ENCODE results near the gene PDIA6.

PDIA6 gene

GRCh38 chr2:10786240-10786982, 26.2 kb downstream of the PDIA6 start:
- H3K79me2 ChIP-seq (ENCODE audit: low read length) = peaks cover 38% of the 10 kb centered on the region
- no peak overlapping the region for H3K27ac ChIP-seq (ENCODE audit: low read length)
- no peak overlapping the region for H2AFZ ChIP-seq (ENCODE audit: low read depth, low read length)
- no peak overlapping the region for H3K4me2 ChIP-seq (ENCODE audit: low read length)
- H3K36me3 ChIP-seq (replicated peaks; ENCODE audit: low read depth, low read length) = peaks cover 82% of the 10 kb centered on the region
- TF ChIP-seq, protein P1, sequence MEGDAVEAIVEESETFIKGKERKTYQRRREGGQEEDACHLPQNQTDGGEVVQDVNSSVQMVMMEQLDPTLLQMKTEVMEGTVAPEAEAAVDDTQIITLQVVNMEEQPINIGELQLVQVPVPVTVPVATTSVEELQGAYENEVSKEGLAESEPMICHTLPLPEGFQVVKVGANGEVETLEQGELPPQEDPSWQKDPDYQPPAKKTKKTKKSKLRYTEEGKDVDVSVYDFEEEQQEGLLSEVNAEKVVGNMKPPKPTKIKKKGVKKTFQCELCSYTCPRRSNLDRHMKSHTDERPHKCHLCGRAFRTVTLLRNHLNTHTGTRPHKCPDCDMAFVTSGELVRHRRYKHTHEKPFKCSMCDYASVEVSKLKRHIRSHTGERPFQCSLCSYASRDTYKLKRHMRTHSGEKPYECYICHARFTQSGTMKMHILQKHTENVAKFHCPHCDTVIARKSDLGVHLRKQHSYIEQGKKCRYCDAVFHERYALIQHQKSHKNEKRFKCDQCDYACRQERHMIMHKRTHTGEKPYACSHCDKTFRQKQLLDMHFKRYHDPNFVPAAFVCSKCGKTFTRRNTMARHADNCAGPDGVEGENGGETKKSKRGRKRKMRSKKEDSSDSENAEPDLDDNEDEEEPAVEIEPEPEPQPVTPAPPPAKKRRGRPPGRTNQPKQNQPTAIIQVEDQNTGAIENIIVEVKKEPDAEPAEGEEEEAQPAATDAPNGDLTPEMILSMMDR (IDR thresholded peaks at IDR 0.05; ENCODE audit: low read depth, low read length) = no peak
- TF ChIP-seq EZH2phosphoT487 (IDR thresholded peaks at IDR 0.05; ENCODE audit: low read depth) = no peak
- no peak overlapping the region for H3K9ac ChIP-seq (ENCODE audit: low read length)
- peaks cover 38% of the 10 kb centered on the region for H4K20me1 ChIP-seq (ENCODE audit: insufficient read depth, low read length)
- no peaks in the 10 kb centered on the region for H3K27me3 ChIP-seq (ENCODE audit: low read depth, low read length)
- H3K4me3 ChIP-seq (ENCODE audit: low read length) = no peak overlapping the region
- no peaks in the 10 kb centered on the region for H3K9me3 ChIP-seq (ENCODE audit: insufficient read depth, low read length)
- H3K4me1 ChIP-seq (ENCODE audit: low read length) = peaks cover 11% of the 10 kb centered on the region; the same call in 1 of the 2 replicates

- no peak overlapping the region for H3K27ac ChIP-seq (ENCODE audit: low read length)
- peaks cover 79% of the 10 kb centered on the region for H3K36me3 ChIP-seq (replicated peaks; ENCODE audit: low read depth, low read length)
- H3K9me3 ChIP-seq (ENCODE audit: insufficient read depth, low read length) = no peaks in the 10 kb centered on the region
- H3K4me1 ChIP-seq (ENCODE audit: low read length) = peaks cover under 1% of the 10 kb centered on the region; the same call in 1 of the 2 replicates
- no peak overlapping the region for H3K9ac ChIP-seq (ENCODE audit: low read length)
- TF ChIP-seq EZH2phosphoT487 (IDR thresholded peaks at IDR 0.05; ENCODE audit: low read depth) = no peak
- TF ChIP-seq, protein P1 (IDR thresholded peaks at IDR 0.05; ENCODE audit: low read depth, low read length) = no peak
- no peak overlapping the region for H2AFZ ChIP-seq (ENCODE audit: low read depth, low read length)
- H3K4me2 ChIP-seq (ENCODE audit: low read length) = no peak overlapping the region
- peaks cover 28% of the 10 kb centered on the region for H3K79me2 ChIP-seq (ENCODE audit: low read length)
- H3K27me3 ChIP-seq (ENCODE audit: low read depth, low read length) = no peaks in the 10 kb centered on the region
- H3K4me3 ChIP-seq (ENCODE audit: low read length) = no peak overlapping the region
- peaks cover 35% of the 10 kb centered on the region for H4K20me1 ChIP-seq (ENCODE audit: insufficient read depth, low read length)
Observed at GRCh38 chr2:10785260-10785659, 27.3 kb downstream of the PDIA6 start.

DNA sequence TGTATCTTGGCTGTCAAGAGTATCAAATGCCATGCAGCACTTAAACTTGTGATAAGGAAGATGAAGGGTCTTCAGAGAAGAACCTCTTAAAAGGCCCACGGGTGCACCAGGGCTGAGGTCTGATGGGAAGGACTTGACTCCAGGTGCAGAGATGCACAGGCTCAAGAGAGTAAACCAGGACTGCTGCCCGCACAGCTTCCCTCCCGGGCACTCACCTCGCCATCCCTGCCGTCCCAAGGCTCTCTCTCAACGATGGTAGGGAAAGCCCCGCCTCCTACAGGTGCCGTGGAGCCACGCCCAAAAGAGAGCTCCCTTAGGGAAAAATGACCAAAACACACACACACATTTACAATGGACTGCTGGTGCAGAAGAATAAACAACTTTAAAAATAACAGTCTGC, 27.9 kb downstream of the PDIA6 start:
- H3K79me2 ChIP-seq (ENCODE audit: low read length) = peaks cover 26% of the 10 kb centered on the region
- H3K36me3 ChIP-seq (replicated peaks; ENCODE audit: low read depth, low read length) = peaks cover 81% of the 10 kb centered on the region
- no peaks in the 10 kb centered on the region for H3K9me3 ChIP-seq (ENCODE audit: insufficient read depth, low read length)
- no peak overlapping the region for H3K4me2 ChIP-seq (ENCODE audit: low read length)
- H3K4me1 ChIP-seq (ENCODE audit: low read length) = no peaks in the 10 kb centered on the region
- H3K27ac ChIP-seq (ENCODE audit: low read length) = no peak overlapping the region
- H3K27me3 ChIP-seq (ENCODE audit: low read depth, low read length) = no peaks in the 10 kb centered on the region
- no peak overlapping the region for H2AFZ ChIP-seq (ENCODE audit: low read depth, low read length)
- H3K4me3 ChIP-seq (ENCODE audit: low read length) = no peak overlapping the region
- H3K9ac ChIP-seq (ENCODE audit: low read length) = no peak overlapping the region
- H4K20me1 ChIP-seq (ENCODE audit: insufficient read depth, low read length) = peaks cover 35% of the 10 kb centered on the region
- TF ChIP-seq, protein P1 (IDR thresholded peaks at IDR 0.05; ENCODE audit: low read depth, low read length) = no peak

DNA sequence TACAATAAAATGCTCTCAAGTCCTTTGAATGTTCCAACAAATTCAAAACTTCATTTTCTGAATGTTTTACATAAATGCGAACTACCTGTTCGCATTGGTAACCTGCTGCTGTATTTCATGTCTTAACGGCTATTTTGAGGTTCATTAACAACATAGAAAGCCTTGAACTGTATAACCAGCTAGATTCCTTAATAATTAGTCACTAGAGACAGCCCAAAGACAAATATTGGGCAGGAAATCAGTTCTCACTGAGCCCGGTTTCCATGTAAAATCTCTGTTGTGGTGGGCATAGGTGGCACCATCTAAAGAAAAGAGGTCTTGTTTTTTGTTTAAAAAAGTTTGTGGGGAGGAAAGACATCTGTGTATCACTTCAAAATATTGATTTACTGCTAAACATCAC, 29.2 kb downstream of the PDIA6 start:
- H3K4me2 ChIP-seq (ENCODE audit: low read length) = no peak overlapping the region
- no peak overlapping the region for H3K4me3 ChIP-seq (ENCODE audit: low read length)
- peaks cover 34% of the 10 kb centered on the region for H4K20me1 ChIP-seq (ENCODE audit: insufficient read depth, low read length)
- H3K4me1 ChIP-seq (ENCODE audit: low read length) = no peaks in the 10 kb centered on the region
- no peaks in the 10 kb centered on the region for H3K9me3 ChIP-seq (ENCODE audit: insufficient read depth, low read length)
- peaks cover 22% of the 10 kb centered on the region for H3K79me2 ChIP-seq (ENCODE audit: low read length)
- no peaks in the 10 kb centered on the region for H3K27me3 ChIP-seq (ENCODE audit: low read depth, low read length)
- no peak overlapping the region for H3K9ac ChIP-seq (ENCODE audit: low read length)
- TF ChIP-seq, protein P1 (IDR thresholded peaks at IDR 0.05; ENCODE audit: low read depth, low read length) = no peak
- no peak for TF ChIP-seq EZH2phosphoT487 (IDR thresholded peaks at IDR 0.05; ENCODE audit: low read depth)
- no peak overlapping the region for H2AFZ ChIP-seq (ENCODE audit: low read depth, low read length)
- H3K36me3 ChIP-seq (replicated peaks; ENCODE audit: low read depth, low read length) = peaks cover 69% of the 10 kb centered on the region
- H3K27ac ChIP-seq (ENCODE audit: low read length) = no peak overlapping the region

Measured in OCI-LY3 (cell line).